Stimulated activated CD4-positive, alpha-beta T cell treated with anti-CD3 and anti-CD28 coated beads, Interleukin-12 subunit alpha, Interleukin-12 subunit beta, amount 100 ng/mL, for 24 hours (primary cell): ENCODE measurements around the gene STUB1.

Experiments
- DNase-seq, 2 experiments: peaks; one replicate each; pipeline ENCODE4 v3.0.0-alpha.2; 2020; ENCODE audit warnings: low read depth in 2 of 2

STUB1 gene

GRCh38 chr16:666572-666971 is 13.6 kb upstream of the STUB1 start:
- no peak for DNase-seq

GRCh38 chr16:667113-667779 is 13.0 kb upstream of the STUB1 start:
- DNase-seq = no peak

DNA sequence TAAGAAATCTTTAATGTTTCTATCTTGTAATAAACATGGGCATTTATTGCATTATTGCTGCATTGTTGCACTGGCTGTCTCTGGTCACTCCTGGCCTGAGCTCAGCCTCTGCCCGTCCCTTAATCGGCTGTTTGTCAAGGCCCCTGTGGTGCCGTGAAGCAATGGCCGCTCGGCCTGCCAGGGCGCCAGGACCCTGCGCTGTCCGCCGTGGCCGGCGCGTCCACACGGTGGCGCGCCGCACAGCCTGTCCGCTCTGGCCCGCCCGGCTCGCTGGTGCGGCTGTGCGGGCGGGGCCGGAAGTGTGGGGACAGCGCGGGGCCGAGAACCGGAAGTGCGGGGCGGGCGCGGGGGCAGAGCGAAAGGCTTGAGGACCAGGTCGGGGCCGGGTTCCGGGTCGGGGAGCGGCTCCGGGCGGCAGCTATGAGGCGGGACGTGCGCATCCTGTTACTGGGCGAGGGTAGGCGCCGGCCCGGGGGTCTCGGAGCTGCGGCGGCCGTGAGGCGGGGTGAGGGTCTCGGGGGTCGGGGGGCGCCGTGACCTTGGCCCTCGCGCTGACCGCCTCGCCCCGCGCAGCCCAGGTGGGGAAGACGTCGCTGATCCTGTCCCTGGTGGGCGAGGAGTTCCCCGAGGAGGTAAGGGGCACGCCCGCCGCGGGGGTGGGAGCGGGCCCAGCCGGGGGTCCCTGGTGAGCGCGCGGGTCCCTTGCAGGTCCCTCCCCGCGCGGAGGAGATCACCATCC is 12.3 kb upstream of the STUB1 start, which contains the start of gene RHOT2:
TSS of gene RHOT2 (plus strand) at position 353 of the 739 bp plus-strand sequence. CDS start at position 421, 68 bp downstream.
- DNase-seq = peak; percentile 83 to 91

- no peak for DNase-seq
Observed at GRCh38 chr16:668519-669171, 11.6 kb upstream of the STUB1 start.

DNA sequence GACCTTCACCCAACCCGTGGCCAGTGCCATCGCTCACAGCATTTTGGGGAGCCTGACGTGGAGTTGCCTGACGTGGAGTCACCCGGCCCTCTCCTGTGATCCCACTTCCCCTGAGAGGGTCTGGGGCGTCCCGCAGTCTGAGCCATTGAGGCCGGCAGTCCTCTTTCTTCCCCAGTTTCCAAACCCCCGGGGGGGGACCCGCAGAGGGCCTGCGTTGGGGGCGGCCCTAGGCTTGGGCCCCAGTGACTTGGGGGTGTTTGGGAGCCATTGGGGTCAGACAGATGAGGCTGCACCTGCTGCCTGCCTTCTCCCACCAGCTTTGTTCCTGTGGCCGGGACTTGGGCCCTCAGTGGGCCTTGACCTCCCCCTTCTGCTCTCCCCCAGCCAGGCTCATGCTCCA is 10.5 kb upstream of the STUB1 start:
- no peak for DNase-seq

DNA sequence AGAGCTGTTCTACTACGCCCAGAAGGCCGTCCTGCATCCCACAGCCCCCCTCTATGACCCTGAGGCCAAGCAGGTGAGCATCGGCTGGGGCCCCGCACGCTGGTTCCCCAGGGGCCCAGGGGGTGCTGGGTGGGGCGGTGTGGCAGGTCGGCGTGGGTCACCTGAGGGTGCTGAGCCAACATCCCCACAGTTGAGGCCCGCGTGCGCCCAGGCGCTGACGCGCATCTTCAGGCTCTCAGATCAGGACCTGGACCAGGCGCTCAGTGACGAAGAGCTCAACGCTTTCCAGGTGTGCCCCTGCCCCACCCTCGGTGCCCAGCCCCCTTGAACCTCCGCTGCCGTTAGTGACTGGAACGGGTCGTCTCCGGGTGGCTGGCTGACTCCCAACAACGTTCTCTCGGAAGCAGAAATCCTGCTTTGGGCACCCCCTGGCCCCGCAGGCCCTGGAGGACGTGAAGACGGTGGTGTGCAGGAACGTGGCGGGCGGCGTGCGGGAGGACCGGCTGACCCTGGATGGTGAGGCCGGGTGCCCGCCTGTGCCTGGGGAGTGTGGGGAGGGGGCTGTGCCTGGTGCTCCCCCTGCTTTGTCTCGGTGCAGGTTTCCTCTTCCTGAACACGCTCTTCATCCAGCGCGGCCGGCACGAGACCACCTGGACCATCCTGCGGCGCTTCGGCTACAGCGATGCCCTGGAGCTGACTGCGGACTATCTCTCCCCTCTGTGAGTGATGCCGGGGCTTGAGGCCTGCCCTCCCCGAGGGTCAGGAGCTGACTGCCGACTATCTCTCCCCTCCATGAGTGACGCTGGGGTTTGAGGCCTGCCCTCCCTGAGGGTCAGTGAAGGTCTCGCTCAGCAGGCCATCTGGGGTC is 9.5 kb upstream of the STUB1 start:
- DNase-seq = no peak

DNA sequence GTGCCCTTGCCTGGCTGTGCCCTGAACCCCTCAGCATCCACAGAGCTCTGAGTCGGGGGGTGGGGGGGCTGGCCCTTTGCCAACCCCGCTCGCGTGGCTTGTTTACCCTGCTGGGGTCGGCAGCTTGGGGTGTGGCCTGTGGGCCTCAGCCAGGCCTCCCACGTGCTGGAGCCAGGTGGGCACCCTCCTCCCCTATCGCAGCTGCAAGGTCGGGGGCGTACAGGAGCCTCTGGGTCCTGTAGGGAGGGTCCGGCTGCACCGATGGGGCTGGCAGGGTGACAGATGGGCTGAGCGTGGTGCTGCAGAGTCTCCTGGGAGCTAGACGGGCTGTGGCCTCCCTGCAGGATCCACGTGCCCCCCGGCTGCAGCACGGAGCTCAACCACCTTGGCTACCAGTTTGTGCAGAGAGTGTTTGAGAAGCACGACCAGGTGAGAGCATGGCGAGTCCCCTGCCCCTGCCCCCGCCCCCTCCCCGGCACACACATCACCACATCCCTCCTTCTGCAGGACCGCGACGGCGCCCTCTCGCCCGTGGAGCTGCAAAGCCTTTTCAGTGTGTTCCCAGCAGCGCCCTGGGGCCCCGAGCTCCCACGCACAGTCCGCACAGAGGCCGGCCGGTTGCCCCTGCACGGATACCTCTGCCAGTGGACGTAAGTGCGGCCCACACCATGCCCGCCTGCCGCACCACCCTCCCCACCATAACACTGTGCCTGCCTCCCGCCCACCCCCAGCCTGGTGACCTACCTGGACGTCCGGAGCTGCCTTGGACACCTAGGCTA is 8.7 kb upstream of the STUB1 start:
- DNase-seq = no peak

DNA sequence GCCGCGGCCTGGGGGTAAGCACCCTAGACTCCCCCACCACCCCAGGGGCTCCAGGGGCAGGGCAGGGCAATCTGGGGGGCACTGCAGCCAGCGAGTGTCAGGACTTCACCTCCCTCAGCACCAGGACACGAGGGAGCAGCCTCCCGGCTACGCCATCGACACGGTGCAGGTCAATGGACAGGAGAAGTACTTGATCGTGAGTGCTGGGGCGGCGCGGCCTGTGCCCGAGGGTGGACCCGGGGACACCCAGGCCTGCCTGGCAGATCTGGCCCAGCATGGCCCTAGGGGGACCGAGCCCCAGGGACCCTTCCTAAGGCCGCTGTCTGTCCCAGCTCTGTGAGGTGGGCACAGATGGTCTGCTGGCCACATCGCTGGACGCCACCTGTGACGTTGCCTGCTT is 7.8 kb upstream of the STUB1 start:
- DNase-seq = no peak

DNA sequence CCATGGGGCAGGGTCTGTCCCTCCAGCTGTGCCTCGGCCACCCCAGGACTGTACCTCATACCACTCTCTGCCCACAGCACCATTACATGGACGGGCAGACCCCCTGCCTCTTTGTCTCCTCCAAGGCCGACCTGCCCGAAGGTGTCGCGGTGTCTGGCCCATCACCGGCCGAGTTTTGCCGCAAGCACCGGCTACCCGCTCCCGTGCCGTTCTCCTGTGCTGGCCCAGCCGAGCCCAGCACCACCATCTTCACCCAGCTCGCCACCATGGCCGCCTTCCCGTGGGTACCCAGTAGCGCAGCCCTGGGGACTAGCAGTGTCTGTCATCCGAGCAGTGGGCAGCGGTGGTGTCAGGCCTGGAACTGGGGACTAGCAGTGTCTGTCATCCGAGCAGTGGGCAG is 7.4 kb upstream of the STUB1 start:
- no peak for DNase-seq

DNA sequence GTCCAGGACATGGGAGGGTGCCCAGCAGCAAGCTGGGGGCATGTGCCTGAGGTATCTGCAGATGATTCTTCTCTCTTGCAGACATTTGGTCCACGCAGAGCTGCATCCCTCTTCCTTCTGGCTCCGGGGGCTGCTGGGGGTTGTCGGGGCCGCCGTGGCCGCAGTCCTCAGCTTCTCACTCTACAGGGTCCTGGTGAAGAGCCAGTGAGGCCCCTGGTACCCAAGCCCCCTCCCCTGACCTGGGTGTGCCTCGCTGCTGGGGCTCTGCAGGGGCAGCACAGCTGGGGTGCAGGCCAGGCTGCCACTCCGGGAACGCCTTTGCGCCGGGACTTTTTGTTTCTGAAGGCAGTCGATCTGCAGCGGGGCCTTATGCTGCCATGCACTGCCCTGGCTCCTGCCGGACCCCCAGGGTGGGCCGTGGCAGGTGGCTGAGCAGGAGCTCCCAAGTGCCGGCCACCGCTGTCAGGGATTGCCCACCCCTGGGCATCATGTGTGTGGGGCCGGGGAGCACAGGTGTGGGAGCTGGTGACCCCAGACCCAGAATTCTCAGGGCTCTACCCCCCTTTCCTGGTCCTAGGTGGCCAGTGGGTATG is 6.7 kb upstream of the STUB1 start:
- DNase-seq = no peak

GRCh38 chr16:674214-674881 is 5.9 kb upstream of the STUB1 start:
- no peak for DNase-seq

DNA sequence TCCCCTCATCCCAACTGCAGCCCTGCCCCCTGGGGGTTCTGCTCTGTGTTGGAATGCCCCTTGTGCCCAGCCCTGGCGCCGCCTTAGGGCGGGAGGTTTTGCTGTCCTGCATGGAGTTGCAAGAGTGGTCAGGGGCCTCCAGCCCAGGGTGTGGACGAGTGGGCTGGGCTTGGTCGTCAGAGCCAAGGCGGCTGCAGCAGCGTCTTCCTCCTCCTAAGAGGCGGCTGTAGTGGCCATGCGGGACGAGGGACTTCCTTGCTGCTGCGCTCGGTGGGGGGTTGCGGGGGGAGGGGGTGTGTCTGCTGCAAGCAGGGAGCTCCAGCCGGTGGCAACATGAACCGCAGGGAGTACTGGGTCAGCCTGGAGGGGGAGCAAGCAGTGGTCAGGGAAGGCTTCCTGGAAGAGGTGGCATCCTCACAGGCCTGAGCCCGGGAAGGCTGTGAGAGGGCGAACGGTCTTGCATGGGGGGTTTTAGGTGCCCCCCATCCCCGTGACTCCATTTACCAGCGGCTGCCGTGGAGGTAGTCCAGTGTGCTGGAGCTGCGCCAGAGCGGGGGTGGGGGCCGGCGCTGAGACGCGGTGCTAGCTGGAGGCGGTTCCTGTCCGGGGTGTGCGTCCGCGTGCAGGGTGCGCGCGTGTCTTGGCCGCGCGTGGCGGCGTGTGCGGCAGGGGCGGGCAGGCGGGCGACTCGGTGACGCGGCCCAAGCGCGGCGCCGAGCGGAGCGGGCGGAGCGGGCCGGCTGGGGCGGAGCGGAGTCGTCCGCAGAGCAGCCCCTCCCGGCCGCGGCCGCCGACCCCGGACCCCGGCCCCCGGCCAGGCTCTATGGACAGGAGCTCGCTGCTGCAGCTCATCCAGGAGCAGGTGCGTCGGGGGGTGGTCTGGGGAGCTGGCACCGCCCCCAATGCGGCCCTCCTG is 5.0 kb upstream of the STUB1 start, which contains the start of gene RHBDL1:
TSS of gene RHBDL1 (plus strand) at position 704 of the 916 bp plus-strand sequence. CDS start at position 824, 120 bp downstream.
- no peak for DNase-seq

GRCh38 chr16:675884-676564 is 4.2 kb upstream of the STUB1 start:
- no peak for DNase-seq

GRCh38 chr16:676565-676902 is 3.7 kb upstream of the STUB1 start:
- no peak for DNase-seq

DNA sequence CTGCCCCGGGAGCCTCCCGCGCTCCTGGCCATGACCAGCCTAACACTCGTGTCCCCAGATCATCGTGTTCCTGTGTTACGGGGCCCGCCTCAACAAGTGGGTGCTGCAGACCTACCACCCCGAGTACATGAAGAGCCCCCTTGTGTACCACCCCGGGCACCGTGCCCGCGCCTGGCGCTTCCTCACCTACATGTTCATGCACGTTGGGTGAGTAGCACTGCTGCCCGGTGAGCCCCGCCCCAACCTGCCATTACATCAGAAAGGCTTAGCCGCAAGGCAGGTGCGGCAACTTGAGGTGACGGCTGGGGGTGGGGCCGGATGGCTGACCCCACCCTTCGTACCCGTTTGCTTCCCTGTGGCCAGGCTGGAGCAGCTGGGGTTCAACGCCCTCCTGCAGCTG is 3.3 kb upstream of the STUB1 start:
- no peak for DNase-seq

DNA sequence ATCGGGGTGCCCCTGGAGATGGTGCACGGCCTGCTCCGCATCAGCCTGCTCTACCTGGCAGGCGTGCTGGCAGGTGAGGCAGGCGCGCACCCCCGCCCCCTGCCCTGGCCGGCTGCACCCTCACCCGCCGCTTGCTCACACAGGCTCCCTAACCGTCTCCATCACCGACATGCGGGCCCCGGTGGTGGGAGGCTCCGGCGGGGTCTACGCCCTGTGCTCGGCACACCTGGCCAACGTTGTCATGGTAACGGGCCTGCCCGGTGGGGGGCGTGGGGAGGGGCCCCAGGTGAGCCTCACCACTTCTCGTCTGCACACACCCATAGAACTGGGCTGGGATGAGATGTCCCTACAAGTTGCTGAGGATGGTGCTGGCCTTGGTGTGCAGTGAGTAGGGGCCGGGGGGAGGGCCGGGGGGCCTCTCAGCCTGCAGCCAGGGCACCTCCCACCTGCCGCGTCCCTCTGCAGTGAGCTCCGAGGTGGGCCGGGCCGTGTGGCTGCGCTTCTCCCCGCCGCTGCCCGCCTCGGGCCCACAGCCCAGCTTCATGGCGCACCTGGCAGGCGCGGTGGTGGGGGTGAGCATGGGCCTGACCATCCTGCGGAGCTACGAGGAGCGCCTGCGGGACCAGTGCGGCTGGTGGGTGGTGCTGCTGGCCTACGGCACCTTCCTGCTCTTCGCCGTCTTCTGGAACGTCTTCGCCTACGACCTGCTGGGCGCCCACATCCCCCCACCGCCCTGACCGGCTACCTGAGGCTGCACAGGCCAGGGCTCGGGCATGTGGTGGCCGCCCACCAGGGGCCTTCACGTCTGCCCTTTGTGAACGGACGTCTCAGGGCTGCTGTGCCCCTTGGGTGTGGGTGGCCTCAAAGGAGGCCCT is 2.7 kb upstream of the STUB1 start:
- no peak for DNase-seq

- DNase-seq = no peak
Observed at GRCh38 chr16:678209-678857, 1.9 kb upstream of the STUB1 start.
